Osteoblast (primary cell): ENCODE results near the gene COL6A3. TPM values are rescaled to one million over a fixed set of nuclear protein-coding genes. Genes with fewer than 3 reads are reported as not detected.

Experiments
- DNase-seq: peaks from one replicate; pipeline ENCODE4 v3.0.0; 2011; ENCODE audit warnings: low spot score, mixed read lengths; ENCODE audit not compliant: insufficient read length; ENCODE audit errors: missing footprints
- H2AFZ ChIP-seq: 2 replicates; pipeline ENCODE4 v1.6.0; 2011; ENCODE audit warnings: mild to moderate bottlenecking, low read length
- H3K27ac ChIP-seq: 2 replicates; pipeline ENCODE4 v1.5.1; 2011; ENCODE audit warnings: mild to moderate bottlenecking, low read depth, low read length, moderate library complexity
- H3K27me3 ChIP-seq: 2 replicates; pipeline ENCODE4 v1.6.0; 2012; ENCODE audit warnings: mild to moderate bottlenecking, control low read depth, inconsistent platforms, low read length, moderate library complexity; ENCODE audit not compliant: insufficient read depth
- H3K36me3 ChIP-seq: 2 replicates; pipeline ENCODE4 v1.5.1; 2011; ENCODE audit warnings: mild to moderate bottlenecking, low read length, control low read depth, moderate library complexity; ENCODE audit not compliant: insufficient read depth
- H3K4me1 ChIP-seq: 2 replicates; pipeline ENCODE4 v1.5.1; 2011; ENCODE audit warnings: mild to moderate bottlenecking, low read length, control low read depth, moderate library complexity; ENCODE audit not compliant: insufficient read depth
- H3K4me2 ChIP-seq: 2 replicates; pipeline ENCODE4 v1.6.0; 2011; ENCODE audit warnings: mild to moderate bottlenecking, low read length; ENCODE audit not compliant: insufficient read depth
- H3K4me3 ChIP-seq: fragments of 200-600 bp; sonication (generic); 3 replicates; pipeline ENCODE4 v1.5.1; 2012; ENCODE audit warnings: mild to moderate bottlenecking, low read length, inconsistent platforms; ENCODE audit not compliant: insufficient read depth
- H3K79me2 ChIP-seq: 2 replicates; pipeline ENCODE4 v1.6.0; 2012; ENCODE audit warnings: mild to moderate bottlenecking, low read length, control low read depth, inconsistent platforms; ENCODE audit not compliant: insufficient read depth
- H3K9me3 ChIP-seq: 2 replicates; pipeline ENCODE4 v1.5.1; 2011; ENCODE audit warnings: low read depth, low read length, control low read depth
- H4K20me1 ChIP-seq: 2 replicates; pipeline ENCODE4 v1.6.0; 2012; ENCODE audit warnings: mild to moderate bottlenecking, low read length, control low read depth; ENCODE audit not compliant: insufficient read depth
- total RNA-seq: library from RNA; depleted of rRNA; stranded (reverse); fragments of >200 nt; gene quantifications from 2 replicates; pipeline ENCODE4 v1.2.3, GENCODE V29; 2012
- TF ChIP-seq, protein P1 (sequence below): IDR thresholded peaks from 2 replicates; pipeline ENCODE4 v1.5.1; 2011; ENCODE audit warnings: mild to moderate bottlenecking, low read depth, low read length, moderate library complexity; ENCODE audit errors: extremely low read depth

Gene COL6A3
- total RNA-seq, 1 donor, result 4,017 TPM

DNA sequence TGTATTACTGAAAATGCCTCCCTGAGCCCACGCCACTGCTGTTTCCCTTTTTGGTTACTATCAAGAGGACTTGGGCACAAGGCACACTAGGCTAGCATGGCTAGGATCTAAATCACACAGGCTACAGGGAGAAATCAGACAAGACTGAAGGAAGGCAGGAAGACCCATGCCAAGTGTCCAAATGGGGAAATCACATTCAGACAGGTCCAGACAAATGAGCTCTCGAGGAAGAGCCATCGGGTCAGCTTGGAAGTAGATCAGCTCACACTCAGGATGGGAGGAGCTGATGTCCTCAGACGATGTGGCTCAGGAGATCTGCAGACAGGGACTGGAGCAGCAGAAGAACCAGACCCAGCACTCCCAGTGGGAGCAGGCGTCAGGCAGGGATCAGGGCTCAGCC lies 113.2 kb downstream of the COL6A3 start:
- H3K9me3 ChIP-seq, result no peaks in the 10 kb centered on the region
- no peak overlapping the region for H2AFZ ChIP-seq
- H3K4me2 ChIP-seq, result no peak overlapping the region

DNA sequence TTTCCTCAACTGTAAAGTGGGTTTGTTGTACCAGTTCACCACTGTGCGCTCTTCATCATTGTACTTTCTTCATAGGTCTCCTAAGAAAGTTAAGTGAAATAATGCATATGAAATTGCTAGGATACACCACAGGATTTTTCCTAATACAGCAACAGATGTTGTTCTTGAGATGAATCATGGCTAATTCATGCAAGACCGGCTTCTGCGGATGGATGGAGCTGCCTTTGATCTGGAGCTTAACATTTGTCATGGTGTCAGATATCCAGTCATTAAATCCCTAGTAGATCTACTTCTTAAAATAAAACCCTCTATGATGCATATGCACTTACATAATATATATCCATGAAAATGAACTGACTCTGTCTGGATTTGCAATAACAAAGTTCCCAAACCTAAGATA lies 114.1 kb downstream of the COL6A3 start:
- H3K4me2 ChIP-seq, result peak overlapping the region; percentile 53
- H3K79me2 ChIP-seq, result no peaks in the 10 kb centered on the region
- H3K27me3 ChIP-seq, result no peaks in the 10 kb centered on the region
- no peak overlapping the region for H3K4me3 ChIP-seq
- H2AFZ ChIP-seq, result no peak overlapping the region
- peaks cover 48% of the 10 kb centered on the region for H3K4me1 ChIP-seq
- peak overlapping the region; percentile 88 for H3K27ac ChIP-seq
- no peaks in the 10 kb centered on the region for H3K36me3 ChIP-seq
- no peaks in the 10 kb centered on the region for H3K9me3 ChIP-seq
- H4K20me1 ChIP-seq, result no peaks in the 10 kb centered on the region
- TF ChIP-seq, protein P1, sequence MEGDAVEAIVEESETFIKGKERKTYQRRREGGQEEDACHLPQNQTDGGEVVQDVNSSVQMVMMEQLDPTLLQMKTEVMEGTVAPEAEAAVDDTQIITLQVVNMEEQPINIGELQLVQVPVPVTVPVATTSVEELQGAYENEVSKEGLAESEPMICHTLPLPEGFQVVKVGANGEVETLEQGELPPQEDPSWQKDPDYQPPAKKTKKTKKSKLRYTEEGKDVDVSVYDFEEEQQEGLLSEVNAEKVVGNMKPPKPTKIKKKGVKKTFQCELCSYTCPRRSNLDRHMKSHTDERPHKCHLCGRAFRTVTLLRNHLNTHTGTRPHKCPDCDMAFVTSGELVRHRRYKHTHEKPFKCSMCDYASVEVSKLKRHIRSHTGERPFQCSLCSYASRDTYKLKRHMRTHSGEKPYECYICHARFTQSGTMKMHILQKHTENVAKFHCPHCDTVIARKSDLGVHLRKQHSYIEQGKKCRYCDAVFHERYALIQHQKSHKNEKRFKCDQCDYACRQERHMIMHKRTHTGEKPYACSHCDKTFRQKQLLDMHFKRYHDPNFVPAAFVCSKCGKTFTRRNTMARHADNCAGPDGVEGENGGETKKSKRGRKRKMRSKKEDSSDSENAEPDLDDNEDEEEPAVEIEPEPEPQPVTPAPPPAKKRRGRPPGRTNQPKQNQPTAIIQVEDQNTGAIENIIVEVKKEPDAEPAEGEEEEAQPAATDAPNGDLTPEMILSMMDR, result no peak
- peak; percentile 88 for DNase-seq

More for the DNA sequence above, 113.2 kb downstream of the COL6A3 start:
- Histone ChIP-seq H3K4me1 (peaks cover 56% of the 10 kb centered on the region), H3K4me3 (no peak overlapping the region), H3K79me2 (no peaks in the 10 kb centered on the region), H4K20me1 (no peaks in the 10 kb centered on the region), H3K27ac (peak overlapping the region; percentile 88), H3K36me3 (no peaks in the 10 kb centered on the region), H3K27me3 (no peaks in the 10 kb centered on the region)
- TF ChIP-seq, protein P1, result no peak
- no peak for DNase-seq

- no peak for DNase-seq
- no peak overlapping the region for H2AFZ ChIP-seq
- H3K4me2 ChIP-seq, result no peak overlapping the region
- TF ChIP-seq, protein P1, result no peak
- no peaks in the 10 kb centered on the region for H3K27me3 ChIP-seq
- no peaks in the 10 kb centered on the region for H3K9me3 ChIP-seq
- H4K20me1 ChIP-seq, result no peaks in the 10 kb centered on the region
- H3K4me1 ChIP-seq, result peaks cover 50% of the 10 kb centered on the region
- H3K4me3 ChIP-seq, result no peak overlapping the region
- no peaks in the 10 kb centered on the region for H3K36me3 ChIP-seq
- peak overlapping the region; percentile 88 for H3K27ac ChIP-seq
- H3K79me2 ChIP-seq, result no peaks in the 10 kb centered on the region
Observed at GRCh38 chr2:237298151-237299118, 115.5 kb downstream of the COL6A3 start.

GRCh38 chr2:237297421-237298150 lies 116.4 kb downstream of the COL6A3 start:
- no peak overlapping the region for H3K4me2 ChIP-seq
- TF ChIP-seq, protein P1, result no peak
- no peaks in the 10 kb centered on the region for H4K20me1 ChIP-seq
- no peak overlapping the region for H2AFZ ChIP-seq
- no peaks in the 10 kb centered on the region for H3K27me3 ChIP-seq
- DNase-seq, result no peak
- no peaks in the 10 kb centered on the region for H3K9me3 ChIP-seq
- H3K27ac ChIP-seq, result peak overlapping the region; percentile 86
- no peak overlapping the region for H3K4me3 ChIP-seq
- H3K36me3 ChIP-seq, result no peaks in the 10 kb centered on the region
- H3K4me1 ChIP-seq, result peaks cover 50% of the 10 kb centered on the region
- H3K79me2 ChIP-seq, result no peaks in the 10 kb centered on the region
